Esophagus (tissue), 2 donors: ENCODE measurements around the gene PGAM4. TPM values are rescaled to one million over a fixed set of nuclear protein-coding genes. Genes with fewer than 3 reads are reported as not detected.
"Not testable (repeated sequence)": the region's sequence is repeated elsewhere in the genome, so short reads cannot be mapped to it uniquely, and the experiment has no call there.

Experiments
- H3K27ac ChIP-seq, 2 donors: one replicate each; pipeline ENCODE4 v1.5.1; 2013; ENCODE audit warnings: low read depth in 2 of 2, mild to moderate bottlenecking in 2 of 2, inconsistent platforms in 1 of 2, low read length in 1 of 2, moderate library complexity in 1 of 2
- H3K27me3 ChIP-seq, 2 donors: one replicate each; pipeline ENCODE4 v1.6.1; 2013; ENCODE audit warnings: low read length in 2 of 2, control low read depth in 1 of 2, mild to moderate bottlenecking in 1 of 2; ENCODE audit not compliant: insufficient read depth in 2 of 2, control insufficient read depth in 1 of 2
- H3K36me3 ChIP-seq, 2 donors: one replicate each; pipeline ENCODE4 v1.6.1; 2013; ENCODE audit warnings: low read length in 1 of 2; ENCODE audit not compliant: control insufficient read depth in 2 of 2, insufficient read depth in 2 of 2
- H3K4me1 ChIP-seq, 2 donors: one replicate each; pipeline ENCODE4 v1.6.1; 2013; ENCODE audit warnings: low read length in 1 of 2; ENCODE audit not compliant: control insufficient read depth in 2 of 2, insufficient read depth in 2 of 2
- H3K4me3 ChIP-seq, 2 donors: one replicate each; pipeline ENCODE4 v1.5.1; 2013; ENCODE audit warnings: low read length in 2 of 2, mild to moderate bottlenecking in 2 of 2, low read depth in 1 of 2, moderate library complexity in 1 of 2
- H3K9me3 ChIP-seq, 2 donors: one replicate each; pipeline ENCODE4 v1.6.1; 2013; ENCODE audit warnings: mild to moderate bottlenecking in 2 of 2, low read depth in 1 of 2, low read length in 1 of 2, moderate library complexity in 1 of 2; ENCODE audit not compliant: control insufficient read depth in 2 of 2, insufficient read depth in 1 of 2
- WGBS, 2 donors: extraction: QIAGEN DNeasy Blood & Tissue Kit; methylation state at CpG; one replicate each; pipeline ENCODE4 v1.1.7; 2013; 5-methylcytosine and 5-hydroxymethylcytosine counted together
- polyA plus RNA-seq, 2 donors: library from polyadenylated mRNA; stranded (reverse); fragments of 200-250 nt; gene quantifications; one replicate each; pipeline ENCODE4 v1.2.3, GENCODE V29; 2013
- donor health status: healthy with polysubstance abuse.
- donor health status: Bipolar disorder and iron deficiency.

The PGAM4 gene
- polyA plus RNA-seq, 2 donors: not detected

- no peak overlapping the region for H3K4me3 ChIP-seq
- no peaks in the 10 kb centered on the region for H3K36me3 ChIP-seq
- no peaks in the 10 kb centered on the region for H3K9me3 ChIP-seq
- no peaks in the 10 kb centered on the region for H3K4me1 ChIP-seq
- no peaks in the 10 kb centered on the region for H3K27me3 ChIP-seq
- no peak overlapping the region for H3K27ac ChIP-seq
These were observed 33.1 kb downstream of the PGAM4 start for GRCh38 chrX:77936299-77936698.

- 82 to 88% methylated on average over 1 of the region's 1 CpG for whole genome bisulfite sequencing, 2 donors
- Histone ChIP-seq H3K27me3 (no peaks in the 10 kb centered on the region), H3K36me3 (no peaks in the 10 kb centered on the region), H3K4me3 (no peak overlapping the region), H3K9me3 (no peaks in the 10 kb centered on the region), H3K4me1 (no peaks in the 10 kb centered on the region), H3K27ac (no peak overlapping the region)
These were observed 33.6 kb downstream of the PGAM4 start for GRCh38 chrX:77935886-77936285.

GRCh38 chrX:77930581-77930980 is 38.9 kb downstream of the PGAM4 start:
- H3K27ac ChIP-seq: no peak overlapping the region
- H3K4me1 ChIP-seq: no peaks in the 10 kb centered on the region
- H3K9me3 ChIP-seq: no peaks in the 10 kb centered on the region
- H3K4me3 ChIP-seq: no peak overlapping the region
- H3K36me3 ChIP-seq: no peaks in the 10 kb centered on the region
- no peaks in the 10 kb centered on the region for H3K27me3 ChIP-seq
- 50 to 93% methylated on average over 1 of the region's 1 CpG for WGBS, 2 donors

- 16 to 25% methylated on average over 3 of the region's 3 CpGs for WGBS, 2 donors
These were observed 43.7 kb downstream of the PGAM4 start for GRCh38 chrX:77925764-77926163.

GRCh38 chrX:77924320-77924859 is 45.0 kb downstream of the PGAM4 start:
- no peaks in the 10 kb centered on the region for H3K36me3 ChIP-seq
- no peaks in the 10 kb centered on the region for H3K27me3 ChIP-seq
- H3K9me3 ChIP-seq: no peaks in the 10 kb centered on the region
- H3K4me1 ChIP-seq: no peaks in the 10 kb centered on the region
- 81 to 89% methylated on average over 8 of the region's 8 CpGs for WGBS, 2 donors
- H3K4me3 ChIP-seq: no peak overlapping the region
- no peak overlapping the region for H3K27ac ChIP-seq

More at GRCh38 chrX:77925764-77926163, 43.7 kb downstream of the PGAM4 start:
- Histone ChIP-seq H3K36me3 (no peaks in the 10 kb centered on the region), H3K27ac (no peak overlapping the region), H3K4me3 (no peak overlapping the region), H3K4me1 (no peaks in the 10 kb centered on the region), H3K9me3 (no peaks in the 10 kb centered on the region), H3K27me3 (no peaks in the 10 kb centered on the region)

GRCh38 chrX:77922787-77923186 is 46.7 kb downstream of the PGAM4 start:
- H3K4me1 ChIP-seq: no peaks in the 10 kb centered on the region
- H3K9me3 ChIP-seq: no peaks in the 10 kb centered on the region
- no peak overlapping the region for H3K27ac ChIP-seq
- no peaks in the 10 kb centered on the region for H3K36me3 ChIP-seq
- no peak overlapping the region for H3K4me3 ChIP-seq
- H3K27me3 ChIP-seq: no peaks in the 10 kb centered on the region

GRCh38 chrX:77919370-77919769 is 50.1 kb downstream of the PGAM4 start:
- not testable (repeated sequence) for H3K27ac ChIP-seq, H3K9me3 ChIP-seq, H3K27me3 ChIP-seq, H3K4me1 ChIP-seq, H3K36me3 ChIP-seq, H3K4me3 ChIP-seq
- 79 to 80% methylated on average over 6 of the region's 6 CpGs for WGBS, 2 donors

- Histone ChIP-seq H3K36me3 (no peaks in the 10 kb centered on the region), H3K27ac (no peak overlapping the region), H3K4me1 (no peaks in the 10 kb centered on the region), H3K27me3 (no peaks in the 10 kb centered on the region), H3K4me3 (no peak overlapping the region), H3K9me3 (no peaks in the 10 kb centered on the region)
- 40 to 51% methylated on average over 3 of the region's 3 CpGs for WGBS, 2 donors
These were observed 50.9 kb downstream of the PGAM4 start for GRCh38 chrX:77918568-77918967.

Other genes with a start within 250 kb of the PGAM4 start
- 10 to 100 TPM in 1 of 2 donors, 1 to 10 TPM in 1; 7.4 to 12.3 TPM for gene ATRX, start 183.4 kb downstream of the PGAM4 start, polyA plus RNA-seq
- 10 to 100 TPM; 12.8 to 17.7 TPM for gene MAGT1, start 74.2 kb downstream of the PGAM4 start, polyA plus RNA-seq
- 1,000 to 10,000 TPM in 1 of 2 donors, 100 to 1,000 TPM in 1; 982 to 1,162 TPM for gene COX7B, start 70.2 kb downstream of the PGAM4 start, polyA plus RNA-seq
- gene ATP7A, start 58.9 kb downstream of the PGAM4 start, polyA plus RNA-seq: 1 to 10 TPM; 2.1 to 2.7 TPM
- 100 to 1,000 TPM in 1 of 2 donors, 10 to 100 TPM in 1; 86.0 to 238 TPM for gene PGK1, start 134.6 kb upstream of the PGAM4 start, polyA plus RNA-seq
- gene TAF9B, start 170.0 kb upstream of the PGAM4 start, polyA plus RNA-seq: 10 to 100 TPM; 10.6 to 10.9 TPM